SK-N-SH (cell line): Measurements from ENCODE around the gene GPC5.
"Not testable (repeated sequence)": the region's sequence is repeated elsewhere in the genome, so short reads cannot be mapped to it uniquely, and the experiment has no call there.

Experiments
- CTCF ChIP-seq: fragments of 200-600 bp; sonication (generic); IDR thresholded peaks from 2 replicates; pipeline ENCODE4 v1.6.1; 2017; ENCODE audit warnings: antibody characterized with exemption, mild to moderate bottlenecking, moderate library complexity
- FOXJ3 ChIP-seq: sonication (generic); formaldehyde crosslinking; IDR thresholded peaks from 2 replicates; pipeline ENCODE4 v1.5.1; 2020; ENCODE audit warnings: mild to moderate bottlenecking, missing genetic modification reagents
- GABPA ChIP-seq: IDR thresholded peaks from 2 replicates; pipeline ENCODE4 v1.4.0; 2012; ENCODE audit warnings: low read depth, mild to moderate bottlenecking
- POLR2AphosphoS5 ChIP-seq: IDR thresholded peaks from 2 replicates; pipeline ENCODE4 v1.6.1; 2012; ENCODE audit warnings: low read depth, low read length
- RAD21 ChIP-seq: IDR thresholded peaks from 2 replicates; pipeline ENCODE4 v1.6.1; 2012; ENCODE audit warnings: mild to moderate bottlenecking, low read length
- RFX5 ChIP-seq: IDR thresholded peaks from 2 replicates; pipeline ENCODE4 v1.6.1; 2012; ENCODE audit warnings: mild to moderate bottlenecking, improper control_type of control experiment, low read length
- SIN3A ChIP-seq: IDR thresholded peaks from 2 replicates; pipeline ENCODE4 v1.6.1; 2012; ENCODE audit warnings: low read depth, mild to moderate bottlenecking, low read length, moderate library complexity, borderline replicate concordance
- SMC3 ChIP-seq: IDR thresholded peaks from 2 replicates; pipeline ENCODE4 v1.6.1; 2012; ENCODE audit warnings: low read depth, low read length, improper control_type of control experiment
- TEAD4 ChIP-seq: IDR thresholded peaks from 2 replicates; pipeline ENCODE4 v1.4.0; 2012; ENCODE audit warnings: mild to moderate bottlenecking, borderline replicate concordance; ENCODE audit not compliant: insufficient read depth
- TF ChIP-seq, protein P1 (sequence below): IDR thresholded peaks from 2 replicates; pipeline ENCODE4; 2012

DNA sequence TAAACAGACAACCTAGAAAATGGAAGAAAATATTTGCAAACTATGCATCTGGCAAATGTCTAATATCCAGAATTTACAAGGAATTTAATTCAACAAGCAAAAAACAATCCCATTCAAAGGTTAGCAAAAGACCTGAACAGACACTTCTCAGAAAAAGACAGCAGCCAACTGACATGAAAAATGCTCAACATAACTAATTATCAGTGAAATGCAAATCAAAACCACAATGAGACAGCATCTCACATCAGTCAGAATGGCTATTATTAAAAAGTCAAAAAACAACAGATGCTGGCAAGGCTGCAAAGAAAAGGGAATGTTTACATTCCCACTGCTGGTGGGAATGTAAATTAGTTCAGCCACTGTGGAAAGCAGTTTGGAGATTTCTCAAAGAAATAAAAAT, 1500.5 kb downstream of the GPC5 start:
- not testable (repeated sequence) for TF ChIP-seq CTCF; RFX5; SIN3A; SMC3; TEAD4; RAD21; GABPA; FOXJ3 (CRISPR knock-in tag); POLR2AphosphoS5
- TF ChIP-seq, protein P1, sequence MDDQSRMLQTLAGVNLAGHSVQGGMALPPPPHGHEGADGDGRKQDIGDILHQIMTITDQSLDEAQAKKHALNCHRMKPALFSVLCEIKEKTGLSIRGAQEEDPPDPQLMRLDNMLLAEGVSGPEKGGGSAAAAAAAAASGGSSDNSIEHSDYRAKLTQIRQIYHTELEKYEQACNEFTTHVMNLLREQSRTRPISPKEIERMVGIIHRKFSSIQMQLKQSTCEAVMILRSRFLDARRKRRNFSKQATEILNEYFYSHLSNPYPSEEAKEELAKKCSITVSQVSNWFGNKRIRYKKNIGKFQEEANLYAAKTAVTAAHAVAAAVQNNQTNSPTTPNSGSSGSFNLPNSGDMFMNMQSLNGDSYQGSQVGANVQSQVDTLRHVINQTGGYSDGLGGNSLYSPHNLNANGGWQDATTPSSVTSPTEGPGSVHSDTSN = not testable (repeated sequence)
